ENCODE results near the gene PCDHGA10. TPM values are rescaled to one million over a fixed set of nuclear protein-coding genes. Genes with fewer than 3 reads are reported as not detected.
"Not testable (repeated sequence)": the region's sequence is repeated elsewhere in the genome, so short reads cannot be mapped to it uniquely, and the experiment has no call there.

Gene PCDHGA10
- total RNA-seq, 1 experiment from 2014 or later, result 0.35 TPM

GRCh38 chr5:141407790-141408505, 4.8 kb upstream of the PCDHGA10 start, which contains the start of gene PCDHGB6:
Gene PCDHGB6 (plus strand): TSS chr5:141408021. CDS start chr5:141408203, 182 bp downstream.
- H3K27me3 ChIP-seq (ENCODE audit: control insufficient read depth, insufficient read depth, low read length); H3K36me3 ChIP-seq (replicated peaks; ENCODE audit: control insufficient read depth, insufficient read depth, low read length): not testable (repeated sequence)
- H3K4me3 ChIP-seq (ENCODE audit: insufficient read depth, low read depth, low read length), result peak within 1 kb of the TSS; percentile 61
- DNase-seq, result peak; percentile 91

DNA sequence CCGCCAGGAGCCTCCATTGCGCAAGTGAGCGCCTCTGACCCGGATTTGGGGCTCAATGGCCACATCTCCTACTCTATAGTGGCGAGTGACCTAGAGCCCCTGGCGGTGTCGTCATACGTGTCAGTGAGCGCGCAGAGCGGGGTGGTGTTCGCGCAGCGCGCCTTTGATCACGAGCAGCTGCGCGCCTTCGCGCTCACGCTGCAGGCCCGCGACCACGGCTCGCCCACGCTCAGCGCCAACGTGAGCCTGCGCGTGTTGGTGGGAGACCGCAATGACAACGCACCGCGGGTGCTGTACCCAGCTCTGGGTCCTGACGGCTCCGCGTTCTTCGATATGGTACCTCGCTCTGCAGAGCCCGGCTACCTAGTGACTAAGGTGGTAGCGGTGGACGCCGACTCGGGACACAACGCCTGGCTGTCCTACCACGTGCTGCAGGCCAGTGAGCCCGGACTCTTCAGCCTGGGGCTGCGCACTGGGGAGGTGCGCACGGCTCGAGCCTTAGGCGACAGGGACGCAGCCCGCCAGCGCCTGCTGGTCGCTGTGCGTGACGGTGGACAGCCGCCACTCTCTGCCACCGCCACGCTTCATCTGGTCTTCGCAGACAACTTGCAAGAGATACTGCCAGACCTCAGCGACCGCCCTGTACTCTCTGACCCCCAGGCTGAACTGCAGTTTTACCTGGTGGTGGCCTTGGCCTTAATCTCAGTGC, 3.0 kb upstream of the PCDHGA10 start:
- peaks cover 2% of the 10 kb centered on the region for H3K27me3 ChIP-seq (ENCODE audit: control insufficient read depth, insufficient read depth, low read length)
- H3K36me3 ChIP-seq (replicated peaks; ENCODE audit: control insufficient read depth, insufficient read depth, low read length), result no peaks in the 10 kb centered on the region
- H3K4me3 ChIP-seq (ENCODE audit: insufficient read depth, low read depth, low read length), result no peak overlapping the region
- no peak for DNase-seq

- Histone ChIP-seq H3K36me3 (replicated peaks; ENCODE audit: control insufficient read depth, insufficient read depth, low read length) (no peaks in the 10 kb centered on the region), H3K4me3 (ENCODE audit: insufficient read depth, low read depth, low read length) (no peak overlapping the region), H3K27me3 (ENCODE audit: control insufficient read depth, insufficient read depth, low read length) (peaks cover 2% of the 10 kb centered on the region)
- no peak for DNase-seq
Measured at GRCh38 chr5:141411575-141411974, 1.2 kb upstream of the PCDHGA10 start.

DNA sequence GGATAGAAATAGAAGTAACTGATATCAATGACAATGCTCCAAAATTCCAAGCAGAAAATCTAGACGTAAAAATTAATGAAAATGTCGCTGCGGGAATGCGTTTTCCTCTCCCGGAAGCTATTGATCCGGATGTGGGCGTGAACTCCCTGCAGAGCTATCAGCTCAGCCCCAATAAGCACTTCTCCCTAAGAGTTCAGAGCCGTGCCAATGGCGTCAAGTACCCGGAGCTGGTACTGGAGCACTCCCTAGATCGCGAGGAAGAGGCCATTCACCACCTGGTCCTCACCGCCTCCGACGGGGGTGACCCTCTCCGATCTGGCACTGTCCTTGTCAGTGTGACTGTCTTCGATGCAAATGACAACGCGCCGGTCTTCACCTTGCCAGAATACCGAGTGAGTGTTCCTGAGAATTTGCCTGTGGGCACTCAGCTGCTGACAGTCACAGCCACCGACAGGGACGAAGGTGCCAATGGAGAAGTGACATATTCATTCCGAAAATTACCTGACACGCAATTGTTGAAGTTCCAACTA, 818 bp downstream of the PCDHGA10 start:
- Histone ChIP-seq H3K36me3 (replicated peaks; ENCODE audit: control insufficient read depth, insufficient read depth, low read length) (no peaks in the 10 kb centered on the region), H3K27me3 (ENCODE audit: control insufficient read depth, insufficient read depth, low read length) (peaks cover 7% of the 10 kb centered on the region), H3K4me3 (ENCODE audit: insufficient read depth, low read depth, low read length) (peak overlapping the region; percentile 41; the same call in 1 of the 2 replicates)
- DNase-seq, result peak; percentile 79

GRCh38 chr5:141414548-141415274, 1.9 kb downstream of the PCDHGA10 start:
- H3K27me3 ChIP-seq (ENCODE audit: control insufficient read depth, insufficient read depth, low read length), result peaks cover 10% of the 10 kb centered on the region
- DNase-seq; H3K36me3 ChIP-seq (replicated peaks; ENCODE audit: control insufficient read depth, insufficient read depth, low read length); H3K4me3 ChIP-seq (ENCODE audit: insufficient read depth, low read depth, low read length): not testable (repeated sequence)

- DNase-seq; H3K36me3 ChIP-seq (replicated peaks; ENCODE audit: control insufficient read depth, insufficient read depth, low read length); H3K4me3 ChIP-seq (ENCODE audit: insufficient read depth, low read depth, low read length): not testable (repeated sequence)
- H3K27me3 ChIP-seq (ENCODE audit: control insufficient read depth, insufficient read depth, low read length), result peaks cover 11% of the 10 kb centered on the region
Measured at GRCh38 chr5:141415275-141415618, 2.5 kb downstream of the PCDHGA10 start.

DNA sequence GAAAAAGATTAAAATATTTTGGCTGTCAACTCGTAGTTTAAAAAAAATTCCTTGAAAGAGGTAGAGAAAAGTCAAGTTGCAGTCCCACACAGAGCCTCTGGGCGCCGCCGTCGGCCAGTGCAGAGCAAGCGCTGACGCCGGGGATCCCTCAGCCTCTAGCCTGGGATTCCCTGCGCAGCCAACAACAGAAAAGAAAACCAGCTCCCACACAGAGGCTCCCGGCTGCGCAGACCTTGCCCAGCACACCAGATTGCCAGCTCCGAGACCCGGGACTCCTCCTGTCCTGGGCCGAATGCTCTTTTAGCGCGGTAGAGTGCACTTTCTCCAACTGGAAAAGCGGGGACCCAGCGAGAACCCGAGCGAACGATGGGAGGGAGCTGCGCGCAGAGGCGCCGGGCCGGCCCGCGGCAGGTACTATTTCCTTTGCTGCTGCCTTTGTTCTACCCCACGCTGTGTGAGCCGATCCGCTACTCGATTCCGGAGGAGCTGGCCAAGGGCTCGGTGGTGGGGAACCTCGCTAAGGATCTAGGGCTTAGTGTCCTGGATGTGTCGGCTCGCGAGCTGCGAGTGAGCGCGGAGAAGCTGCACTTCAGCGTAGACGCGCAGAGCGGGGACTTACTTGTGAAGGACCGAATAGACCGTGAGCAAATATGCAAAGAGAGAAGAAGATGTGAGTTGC, 4.8 kb downstream of the PCDHGA10 start, which contains the start of gene PCDHGB7:
PCDHGB7 (plus strand) TSS at position 184 of the 679 bp plus-strand sequence; CDS start at position 367, 183 bp downstream.
- H3K4me3 ChIP-seq (ENCODE audit: insufficient read depth, low read depth, low read length), result peak within 1 kb of the TSS; percentile 61
- DNase-seq, result peak; percentile 91

GRCh38 chr5:141419074-141419880, 6.5 kb downstream of the PCDHGA10 start:
- Histone ChIP-seq H3K36me3 (replicated peaks; ENCODE audit: control insufficient read depth, insufficient read depth, low read length) (no peaks in the 10 kb centered on the region), H3K27me3 (ENCODE audit: control insufficient read depth, insufficient read depth, low read length) (peaks cover 11% of the 10 kb centered on the region), H3K4me3 (ENCODE audit: insufficient read depth, low read depth, low read length) (no peak overlapping the region)
- no peak for DNase-seq

More for the DNA sequence above, 4.8 kb downstream of the PCDHGA10 start, which contains the start of gene PCDHGB7:
- H3K27me3 ChIP-seq (ENCODE audit: control insufficient read depth, insufficient read depth, low read length), result peaks cover 11% of the 10 kb centered on the region
- H3K36me3 ChIP-seq (replicated peaks; ENCODE audit: control insufficient read depth, insufficient read depth, low read length), result not testable (repeated sequence)

- no peaks in the 10 kb centered on the region for H3K36me3 ChIP-seq (replicated peaks; ENCODE audit: control insufficient read depth, insufficient read depth, low read length)
Measured at GRCh38 chr5:141420855-141421488, 8.2 kb downstream of the PCDHGA10 start, which contains the start of gene PCDHGA11. Gene PCDHGA11 (plus strand): TSS chr5:141421051. CDS start chr5:141421228, 177 bp downstream.

DNA sequence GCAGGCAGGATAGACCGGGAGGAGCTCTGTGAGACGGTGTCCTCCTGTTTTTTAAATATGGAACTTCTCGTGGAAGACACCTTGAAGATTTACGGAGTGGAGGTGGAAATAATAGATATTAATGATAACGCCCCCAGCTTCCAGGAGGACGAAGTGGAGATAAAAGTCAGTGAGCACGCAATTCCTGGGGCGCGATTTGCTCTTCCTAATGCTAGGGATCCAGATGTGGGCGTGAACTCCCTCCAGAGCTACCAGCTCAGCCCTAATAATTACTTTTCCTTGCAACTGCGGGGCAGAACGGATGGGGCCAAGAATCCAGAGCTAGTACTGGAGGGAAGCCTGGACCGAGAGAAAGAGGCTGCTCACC, 8.7 kb downstream of the PCDHGA10 start:
- peak overlapping the region; percentile 39; the same call in 1 of the 2 replicates for H3K4me3 ChIP-seq (ENCODE audit: insufficient read depth, low read depth, low read length)
- no peaks in the 10 kb centered on the region for H3K36me3 ChIP-seq (replicated peaks; ENCODE audit: control insufficient read depth, insufficient read depth, low read length)
- no peak for DNase-seq
- peaks cover 11% of the 10 kb centered on the region for H3K27me3 ChIP-seq (ENCODE audit: control insufficient read depth, insufficient read depth, low read length)

More at GRCh38 chr5:141420855-141421488, 8.2 kb downstream of the PCDHGA10 start, which contains the start of gene PCDHGA11:
- Histone ChIP-seq H3K27me3 (ENCODE audit: control insufficient read depth, insufficient read depth, low read length) (peaks cover 11% of the 10 kb centered on the region), H3K4me3 (ENCODE audit: insufficient read depth, low read depth, low read length) (peak within 1 kb of the TSS; percentile 39; the same call in 1 of the 2 replicates)
- DNase-seq, result peak; percentile 81

DNA sequence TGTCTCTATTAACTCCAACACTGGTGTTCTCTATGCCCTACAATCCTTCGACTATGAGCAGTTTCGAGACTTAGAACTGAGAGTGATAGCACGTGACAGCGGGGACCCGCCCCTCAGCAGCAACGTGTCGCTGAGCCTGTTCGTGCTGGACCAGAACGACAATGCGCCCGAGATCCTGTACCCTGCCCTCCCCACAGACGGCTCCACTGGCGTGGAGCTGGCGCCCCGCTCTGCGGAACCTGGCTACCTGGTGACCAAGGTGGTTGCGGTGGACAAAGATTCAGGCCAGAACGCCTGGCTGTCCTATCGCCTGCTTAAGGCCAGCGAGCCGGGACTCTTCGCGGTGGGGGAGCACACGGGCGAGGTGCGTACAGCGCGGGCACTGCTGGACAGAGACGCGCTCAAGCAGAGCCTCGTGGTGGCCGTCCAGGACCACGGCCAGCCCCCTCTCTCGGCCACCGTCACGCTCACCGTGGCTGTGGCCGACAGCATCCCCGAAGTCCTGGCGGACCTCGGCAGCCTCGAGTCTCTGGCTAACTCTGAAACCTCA, 10.0 kb downstream of the PCDHGA10 start:
- DNase-seq, result no peak
- no peak overlapping the region for H3K4me3 ChIP-seq (ENCODE audit: insufficient read depth, low read depth, low read length)
- H3K36me3 ChIP-seq (replicated peaks; ENCODE audit: control insufficient read depth, insufficient read depth, low read length), result no peaks in the 10 kb centered on the region

GRCh38 chr5:141427783-141428426, 15.1 kb downstream of the PCDHGA10 start:
- DNase-seq, result no peak
- Histone ChIP-seq H3K4me3 (ENCODE audit: insufficient read depth, low read depth, low read length) (no peak overlapping the region), H3K36me3 (replicated peaks; ENCODE audit: control insufficient read depth, insufficient read depth, low read length) (no peaks in the 10 kb centered on the region), H3K27me3 (ENCODE audit: control insufficient read depth, insufficient read depth, low read length) (no peaks in the 10 kb centered on the region)

More for the DNA sequence above, 10.0 kb downstream of the PCDHGA10 start:
- peaks cover 11% of the 10 kb centered on the region for H3K27me3 ChIP-seq (ENCODE audit: control insufficient read depth, insufficient read depth, low read length)
